ENCODE measurements around the gene RAB36. TPM values are rescaled to one million over a fixed set of nuclear protein-coding genes. Genes with fewer than 3 reads are reported as not detected.

The RAB36 gene
- polyA plus RNA-seq, 2 of the 4 experiments (the other 2 are of a cell fraction) = 2.5 to 4.0 TPM

- WGBS (ENCODE audit: missing lambda C conversion rate) = 76% methylated on average over 4 of the region's 4 CpGs
- DNase-seq (ENCODE audit: low read depth in 1 of 2, low spot score in 1 of 2) (no peak), ATAC-seq (no peak), FAIRE-seq (no peak)
- Histone ChIP-seq H3K9me3 (no peaks in the 10 kb centered on the region), H3K4me1 (peaks cover 14% of the 10 kb centered on the region), H3K27ac (no peak overlapping the region), H3K4me3 (no peak overlapping the region), H3K4me2 (no peak overlapping the region)
- POLR2A ChIA-PET = no interaction called here
- TF ChIP-seq HOXB13 (CRISPR knock-in tag; IDR thresholded peaks at IDR 0.05; ENCODE audit: low read depth) (no peak), ELK1 (IDR thresholded peaks at IDR 0.05; ENCODE audit: low read depth, low read length) (no peak), EP300 (IDR thresholded peaks at IDR 0.05) (no peak), HEYL (CRISPR knock-in tag; IDR thresholded peaks at IDR 0.05) (no peak), KDM1A (IDR thresholded peaks at IDR 0.05; ENCODE audit: low read depth) (no peak), JUNB (IDR thresholded peaks at IDR 0.05) (no peak), CBX8 (IDR thresholded peaks at IDR 0.05) (no peak), PBX3 (IDR thresholded peaks at IDR 0.05) (no peak), KDM5A (IDR thresholded peaks at IDR 0.05) (no peak), JUN (IDR thresholded peaks at IDR 0.05) (no peak), BHLHE40 (IDR thresholded peaks at IDR 0.05; ENCODE audit: low read depth, low read length) (no peak), RARB (CRISPR knock-in tag; IDR thresholded peaks at IDR 0.05) (no peak), FOSB (CRISPR knock-in tag; IDR thresholded peaks at IDR 0.05) (no peak), PHF8 (IDR thresholded peaks at IDR 0.05; ENCODE audit: borderline replicate concordance, low read depth) (no peak), RAD21 (conservative IDR thresholded peaks at IDR 0.05 in 1 of 2, IDR thresholded peaks at IDR 0.05 in 1 of 2) (no peak), HOXA7 (CRISPR knock-in tag; IDR thresholded peaks at IDR 0.05) (no peak), POLR2AphosphoS2 (conservative IDR thresholded peaks at IDR 0.05; ENCODE audit: low read length) (no peak)
- TF ChIP-seq, protein P1, sequence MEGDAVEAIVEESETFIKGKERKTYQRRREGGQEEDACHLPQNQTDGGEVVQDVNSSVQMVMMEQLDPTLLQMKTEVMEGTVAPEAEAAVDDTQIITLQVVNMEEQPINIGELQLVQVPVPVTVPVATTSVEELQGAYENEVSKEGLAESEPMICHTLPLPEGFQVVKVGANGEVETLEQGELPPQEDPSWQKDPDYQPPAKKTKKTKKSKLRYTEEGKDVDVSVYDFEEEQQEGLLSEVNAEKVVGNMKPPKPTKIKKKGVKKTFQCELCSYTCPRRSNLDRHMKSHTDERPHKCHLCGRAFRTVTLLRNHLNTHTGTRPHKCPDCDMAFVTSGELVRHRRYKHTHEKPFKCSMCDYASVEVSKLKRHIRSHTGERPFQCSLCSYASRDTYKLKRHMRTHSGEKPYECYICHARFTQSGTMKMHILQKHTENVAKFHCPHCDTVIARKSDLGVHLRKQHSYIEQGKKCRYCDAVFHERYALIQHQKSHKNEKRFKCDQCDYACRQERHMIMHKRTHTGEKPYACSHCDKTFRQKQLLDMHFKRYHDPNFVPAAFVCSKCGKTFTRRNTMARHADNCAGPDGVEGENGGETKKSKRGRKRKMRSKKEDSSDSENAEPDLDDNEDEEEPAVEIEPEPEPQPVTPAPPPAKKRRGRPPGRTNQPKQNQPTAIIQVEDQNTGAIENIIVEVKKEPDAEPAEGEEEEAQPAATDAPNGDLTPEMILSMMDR (IDR thresholded peaks at IDR 0.05) = no peak
- CTCF ChIA-PET = interaction anchor here (1.0 to 13.4 kb wide), 18 partner anchors 8 to 598 kb away, joined by 3 to 186 read pairs (median 4); no protein-coding TSS in a partner anchor
Observed at GRCh38 chr22:23177197-23177596, 31.9 kb downstream of the RAB36 start.

- TF ChIP-seq, protein P2, sequence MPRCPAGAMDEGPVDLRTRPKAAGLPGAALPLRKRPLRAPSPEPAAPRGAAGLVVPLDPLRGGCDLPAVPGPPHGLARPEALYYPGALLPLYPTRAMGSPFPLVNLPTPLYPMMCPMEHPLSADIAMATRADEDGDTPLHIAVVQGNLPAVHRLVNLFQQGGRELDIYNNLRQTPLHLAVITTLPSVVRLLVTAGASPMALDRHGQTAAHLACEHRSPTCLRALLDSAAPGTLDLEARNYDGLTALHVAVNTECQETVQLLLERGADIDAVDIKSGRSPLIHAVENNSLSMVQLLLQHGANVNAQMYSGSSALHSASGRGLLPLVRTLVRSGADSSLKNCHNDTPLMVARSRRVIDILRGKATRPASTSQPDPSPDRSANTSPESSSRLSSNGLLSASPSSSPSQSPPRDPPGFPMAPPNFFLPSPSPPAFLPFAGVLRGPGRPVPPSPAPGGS (IDR thresholded peaks at IDR 0.05) = no peak
- TF ChIP-seq CHD4 (IDR thresholded peaks at IDR 0.05; ENCODE audit: borderline replicate concordance) = no peak
- TF ChIP-seq, protein P1 (IDR thresholded peaks at IDR 0.05) = peak; percentile 83
- no peak for TF ChIP-seq EHF (CRISPR knock-in tag; IDR thresholded peaks at IDR 0.05)
- peak; percentile 86 to 91 for TF ChIP-seq RAD21 (conservative IDR thresholded peaks at IDR 0.05 in 1 of 2, IDR thresholded peaks at IDR 0.05 in 1 of 2)
- TF ChIP-seq, protein P3, sequence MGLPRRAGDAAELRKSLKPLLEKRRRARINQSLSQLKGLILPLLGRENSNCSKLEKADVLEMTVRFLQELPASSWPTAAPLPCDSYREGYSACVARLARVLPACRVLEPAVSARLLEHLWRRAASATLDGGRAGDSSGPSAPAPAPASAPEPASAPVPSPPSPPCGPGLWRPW (IDR thresholded peaks at IDR 0.05) = no peak
- TF ChIP-seq SMC3 (IDR thresholded peaks at IDR 0.05) = peak; percentile 86
- Histone ChIP-seq H3K9me3 (no peaks in the 10 kb centered on the region), H3K4me3 (no peak overlapping the region), H3K4me2 (no peak overlapping the region), H3K4me1 (peaks cover 28% of the 10 kb centered on the region), H3K27ac (no peak overlapping the region)
- ATAC-seq (peak; percentile 54 to 82; a peak in 4 of 6 replicates), FAIRE-seq (no peak), DNase-seq (ENCODE audit: low read depth in 1 of 2, low spot score in 1 of 2) (peak; percentile 55 to 63)
- WGBS (ENCODE audit: missing lambda C conversion rate) = 25% methylated on average over 8 of the region's 9 CpGs
- POLR2A ChIA-PET = interaction anchor here (0.8 kb wide), 1 partner anchor 103 kb away, joined by 3 read pairs; no protein-coding TSS in a partner anchor
- CTCF ChIA-PET = interaction anchor here (0.5 to 13.4 kb wide), 28 partner anchors 9 to 207 kb away, joined by 3 to 186 read pairs (median 4); partner anchors contain the start of gene RAB36
Observed at GRCh38 chr22:23178512-23179254, 33.4 kb downstream of the RAB36 start.
